Mesothelial cell of epicardium (in vitro differentiated cells): Measurements from ENCODE around the gene CADM1. TPM values are rescaled to one million over a fixed set of nuclear protein-coding genes. Genes with fewer than 3 reads are reported as not detected.

Source experiments
- DNase-seq, 2 experiments: peaks; one replicate each; pipeline ENCODE4 v3.0.0; 2021; ENCODE audit warnings: low spot score in 2 of 2; ENCODE audit not compliant: unreplicated experiment in 2 of 2
- H3K27ac Mint-ChIP-seq: 2 replicates; pipeline ENCODE4 v1.8.0; 2021; ENCODE audit warnings: mixed read lengths
- H3K27me3 Mint-ChIP-seq: 2 replicates; pipeline ENCODE4 v1.8.0; 2021; ENCODE audit warnings: low read depth, mixed read lengths
- H3K36me3 Mint-ChIP-seq: 2 replicates; pipeline ENCODE4 v1.8.0; 2021; ENCODE audit warnings: mixed read lengths
- H3K4me1 Mint-ChIP-seq: 2 replicates; pipeline ENCODE4 v1.8.0; 2021; ENCODE audit warnings: mixed read lengths
- H3K4me3 Mint-ChIP-seq: 2 replicates; pipeline ENCODE4 v1.8.0; 2021; ENCODE audit warnings: mild to moderate bottlenecking, moderate library complexity, mixed read lengths
- H3K9me3 Mint-ChIP-seq: 2 replicates; pipeline ENCODE4 v1.8.0; 2021; ENCODE audit warnings: mixed read lengths
- CTCF ChIP-seq: fragments of 200-600 bp; sonication (generic); IDR thresholded peaks from one replicate; pipeline ENCODE4 v1.5.0; 2021; ENCODE audit warnings: antibody characterized with exemption; ENCODE audit not compliant: unreplicated experiment
- total RNA-seq: library from RNA; stranded (reverse); gene quantifications from 3 replicates; pipeline ENCODE4 v1.2.1, GENCODE V29; 2021

Gene CADM1
- total RNA-seq, 1 donor from 2014 or later = 60.9 TPM

DNA sequence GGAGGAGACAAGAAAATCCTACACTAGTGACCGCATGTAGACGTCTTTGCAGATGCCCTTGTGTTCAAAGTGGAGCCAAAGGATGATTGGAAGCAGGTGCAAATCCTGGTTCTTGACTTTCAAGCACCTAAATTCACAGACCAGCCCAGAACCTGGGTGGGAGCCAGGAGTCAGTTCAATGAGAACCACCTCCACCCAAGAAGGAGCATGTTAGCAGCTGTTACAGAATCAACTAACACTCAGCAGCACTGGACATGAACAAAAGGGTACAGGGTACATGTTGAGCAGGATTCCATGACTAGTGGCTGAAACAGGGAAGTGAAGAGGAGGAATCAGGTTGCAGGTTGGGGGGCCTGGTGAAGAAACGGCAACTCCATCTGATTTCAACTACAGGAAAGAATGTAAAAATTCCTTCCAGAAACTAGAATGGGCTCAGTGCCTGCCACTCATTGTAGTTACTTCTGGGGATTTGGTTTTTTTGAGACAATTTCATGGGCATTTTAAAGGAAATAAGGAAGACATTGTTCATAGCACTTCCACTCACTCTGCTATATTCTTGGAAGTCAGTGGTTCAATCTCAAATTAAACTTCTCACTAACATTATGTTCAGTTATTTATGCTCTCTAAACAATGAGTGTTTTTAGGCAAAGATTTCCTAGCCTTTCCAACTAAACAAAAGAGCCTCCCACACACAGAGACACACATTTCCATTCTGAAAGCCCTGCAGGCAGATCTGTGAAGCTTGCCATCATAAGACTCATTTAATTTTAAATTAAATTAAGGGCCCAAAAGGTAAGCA is 173.3 kb downstream of the CADM1 start:
- H3K9me3 Mint-ChIP-seq = no peaks in the 10 kb centered on the region
- H3K4me1 Mint-ChIP-seq = peaks cover 3% of the 10 kb centered on the region
- no peak for DNase-seq
- no peak overlapping the region for H3K4me3 Mint-ChIP-seq
- no peak for TF ChIP-seq CTCF
- H3K36me3 Mint-ChIP-seq = peaks cover 3% of the 10 kb centered on the region
- no peaks in the 10 kb centered on the region for H3K27me3 Mint-ChIP-seq
- H3K27ac Mint-ChIP-seq = no peak overlapping the region

DNA sequence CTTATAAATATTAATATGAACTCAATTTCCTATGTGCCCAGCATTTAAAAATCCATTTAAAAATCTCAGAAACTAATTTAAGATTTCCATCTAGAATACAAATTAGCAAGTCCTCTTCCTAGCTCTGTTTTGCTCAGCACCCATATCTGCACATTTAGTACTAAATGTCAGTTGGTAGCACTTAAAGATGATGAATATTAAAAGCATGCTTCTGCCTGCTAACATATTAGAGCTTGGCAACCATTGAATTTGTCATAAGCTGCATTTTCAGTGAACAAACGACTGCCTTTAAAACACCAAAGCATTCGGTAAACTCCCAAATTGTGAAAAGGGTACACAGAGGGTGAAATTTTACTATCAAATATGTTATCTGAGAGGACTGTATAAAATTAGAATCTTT is 177.7 kb downstream of the CADM1 start:
- H3K27ac Mint-ChIP-seq = no peak overlapping the region
- H3K4me1 Mint-ChIP-seq = peaks cover 3% of the 10 kb centered on the region
- H3K4me3 Mint-ChIP-seq = no peak overlapping the region
- no peaks in the 10 kb centered on the region for H3K9me3 Mint-ChIP-seq
- DNase-seq = no peak
- TF ChIP-seq CTCF = no peak
- no peaks in the 10 kb centered on the region for H3K27me3 Mint-ChIP-seq
- peaks cover 3% of the 10 kb centered on the region for H3K36me3 Mint-ChIP-seq

GRCh38 chr11:115325523-115325922 is 178.7 kb downstream of the CADM1 start:
- H3K9me3 Mint-ChIP-seq = no peaks in the 10 kb centered on the region
- no peaks in the 10 kb centered on the region for H3K27me3 Mint-ChIP-seq
- no peak overlapping the region for H3K4me3 Mint-ChIP-seq
- peaks cover 3% of the 10 kb centered on the region for H3K36me3 Mint-ChIP-seq
- no peak for DNase-seq
- no peak overlapping the region for H3K27ac Mint-ChIP-seq
- peaks cover 3% of the 10 kb centered on the region for H3K4me1 Mint-ChIP-seq
- no peak for TF ChIP-seq CTCF

GRCh38 chr11:115324581-115325432 is 179.4 kb downstream of the CADM1 start:
- no peak for DNase-seq
- TF ChIP-seq CTCF = peak; percentile 79
- H3K4me1 Mint-ChIP-seq = peaks cover 3% of the 10 kb centered on the region

DNA sequence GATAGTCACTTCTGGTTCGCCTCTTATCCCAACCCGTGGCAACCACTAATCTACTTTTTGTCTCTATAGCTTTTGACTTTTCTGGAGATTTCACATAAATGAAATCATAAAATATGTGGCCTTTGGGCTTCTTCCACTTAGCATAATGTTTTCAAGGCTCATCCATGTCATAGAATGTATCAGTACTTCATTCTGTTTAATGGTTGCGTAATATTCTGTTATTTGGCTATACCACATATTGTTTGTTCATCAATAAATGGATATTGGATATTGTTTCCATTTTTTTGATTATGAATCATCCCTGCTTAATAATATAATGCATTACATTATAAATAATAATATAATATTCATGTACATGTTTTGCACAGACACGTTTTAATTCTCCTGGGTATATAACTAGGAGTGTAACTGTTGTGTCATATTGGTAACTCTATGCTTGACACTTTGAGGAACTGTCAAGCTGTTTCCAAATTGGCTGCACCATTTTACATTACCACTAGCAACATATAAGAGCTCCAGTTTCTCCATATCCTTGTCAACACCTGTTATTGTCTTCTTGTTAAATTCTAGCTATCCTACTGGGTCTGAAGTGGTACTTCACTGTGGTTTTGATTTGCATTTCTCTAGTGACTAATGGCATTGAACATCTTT is 181.5 kb downstream of the CADM1 start:
- Mint-ChIP-seq H3K4me1 (peaks cover 15% of the 10 kb centered on the region), H3K36me3 (no peaks in the 10 kb centered on the region), H3K27me3 (no peaks in the 10 kb centered on the region), H3K9me3 (no peaks in the 10 kb centered on the region), H3K4me3 (no peak overlapping the region), H3K27ac (no peak overlapping the region)
- no peak for DNase-seq
- TF ChIP-seq CTCF = no peak

More at GRCh38 chr11:115324581-115325432, 179.4 kb downstream of the CADM1 start:
- H3K36me3 Mint-ChIP-seq = peaks cover 3% of the 10 kb centered on the region
- H3K27me3 Mint-ChIP-seq = no peaks in the 10 kb centered on the region
- no peaks in the 10 kb centered on the region for H3K9me3 Mint-ChIP-seq
- H3K4me3 Mint-ChIP-seq = no peak overlapping the region
- no peak overlapping the region for H3K27ac Mint-ChIP-seq
